Astrocyte of the spinal cord (primary cell): Measurements from ENCODE around the gene OR1J4.

Experiments used
- DNase-seq: peaks from one replicate; pipeline ENCODE4 v3.0.0; 2011; ENCODE audit warnings: low read depth, low spot score
- H3K4me3 ChIP-seq: 2 replicates; pipeline ENCODE4 v1.5.1; 2011; ENCODE audit warnings: low read depth, mild to moderate bottlenecking, low read length, moderate library complexity
- in situ Hi-C: cut with HindIII; loops from 2 replicates; pipeline ENCODE4 v1.10.0; 2017; ENCODE audit warnings: low sequenced_read_pairs
- TF ChIP-seq, protein P1 (sequence below): IDR thresholded peaks from 2 replicates; pipeline ENCODE4 v1.5.1; 2012; ENCODE audit warnings: low read depth, mild to moderate bottlenecking, low read length, inconsistent platforms

OR1J4 gene, protein sequence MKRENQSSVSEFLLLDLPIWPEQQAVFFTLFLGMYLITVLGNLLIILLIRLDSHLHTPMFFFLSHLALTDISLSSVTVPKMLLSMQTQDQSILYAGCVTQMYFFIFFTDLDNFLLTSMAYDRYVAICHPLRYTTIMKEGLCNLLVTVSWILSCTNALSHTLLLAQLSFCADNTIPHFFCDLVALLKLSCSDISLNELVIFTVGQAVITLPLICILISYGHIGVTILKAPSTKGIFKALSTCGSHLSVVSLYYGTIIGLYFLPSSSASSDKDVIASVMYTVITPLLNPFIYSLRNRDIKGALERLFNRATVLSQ

GRCh38 chr9:122518841-122519240 lies at the start of gene OR1J4:
TSS of gene OR1J4 (plus strand) at chr9:122519141. CDS start at chr9:122519141, 0 bp downstream.
- DNase-seq, result no peak
- TF ChIP-seq, protein P1, sequence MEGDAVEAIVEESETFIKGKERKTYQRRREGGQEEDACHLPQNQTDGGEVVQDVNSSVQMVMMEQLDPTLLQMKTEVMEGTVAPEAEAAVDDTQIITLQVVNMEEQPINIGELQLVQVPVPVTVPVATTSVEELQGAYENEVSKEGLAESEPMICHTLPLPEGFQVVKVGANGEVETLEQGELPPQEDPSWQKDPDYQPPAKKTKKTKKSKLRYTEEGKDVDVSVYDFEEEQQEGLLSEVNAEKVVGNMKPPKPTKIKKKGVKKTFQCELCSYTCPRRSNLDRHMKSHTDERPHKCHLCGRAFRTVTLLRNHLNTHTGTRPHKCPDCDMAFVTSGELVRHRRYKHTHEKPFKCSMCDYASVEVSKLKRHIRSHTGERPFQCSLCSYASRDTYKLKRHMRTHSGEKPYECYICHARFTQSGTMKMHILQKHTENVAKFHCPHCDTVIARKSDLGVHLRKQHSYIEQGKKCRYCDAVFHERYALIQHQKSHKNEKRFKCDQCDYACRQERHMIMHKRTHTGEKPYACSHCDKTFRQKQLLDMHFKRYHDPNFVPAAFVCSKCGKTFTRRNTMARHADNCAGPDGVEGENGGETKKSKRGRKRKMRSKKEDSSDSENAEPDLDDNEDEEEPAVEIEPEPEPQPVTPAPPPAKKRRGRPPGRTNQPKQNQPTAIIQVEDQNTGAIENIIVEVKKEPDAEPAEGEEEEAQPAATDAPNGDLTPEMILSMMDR, result no peak

GRCh38 chr9:122474561-122474960 lies 44.4 kb upstream of the OR1J4 start:
- no peak overlapping the region for H3K4me3 ChIP-seq
- TF ChIP-seq, protein P1, result no peak
- DNase-seq, result no peak
- in situ Hi-C loops, result no loop called here

More at GRCh38 chr9:122518841-122519240, at the start of gene OR1J4:
- no peak within 1 kb of the TSS for H3K4me3 ChIP-seq
- in situ Hi-C loops, result no loop called here

- in situ Hi-C loops, result no loop called here
- no peak for DNase-seq
- TF ChIP-seq, protein P1, result no peak
Observed at GRCh38 chr9:122475717-122476116, 43.2 kb upstream of the OR1J4 start.

DNA sequence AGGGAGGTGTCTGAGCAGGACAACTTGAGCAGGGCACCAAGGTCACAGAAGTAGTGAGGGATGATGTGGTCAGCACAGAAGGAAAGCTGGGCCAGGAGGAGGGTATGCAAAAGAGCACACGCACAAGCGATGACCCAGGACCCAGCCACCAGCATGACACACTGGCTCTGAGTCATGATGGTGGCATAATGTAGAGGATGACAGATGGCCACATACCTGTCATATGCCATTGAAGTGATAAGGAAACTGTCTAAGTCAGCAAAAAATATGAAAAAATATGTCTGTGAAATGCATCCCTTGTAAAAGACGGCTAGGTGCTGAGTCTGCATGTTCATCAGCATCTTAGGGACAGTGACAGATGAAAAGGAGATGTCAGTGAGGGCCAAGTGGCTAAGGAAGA lies 41.6 kb upstream of the OR1J4 start:
- no peak overlapping the region for H3K4me3 ChIP-seq
- DNase-seq, result no peak
- in situ Hi-C loops, result no loop called here
- TF ChIP-seq, protein P1, result no peak

More at GRCh38 chr9:122475717-122476116, 43.2 kb upstream of the OR1J4 start:
- H3K4me3 ChIP-seq, result no peak overlapping the region

DNA sequence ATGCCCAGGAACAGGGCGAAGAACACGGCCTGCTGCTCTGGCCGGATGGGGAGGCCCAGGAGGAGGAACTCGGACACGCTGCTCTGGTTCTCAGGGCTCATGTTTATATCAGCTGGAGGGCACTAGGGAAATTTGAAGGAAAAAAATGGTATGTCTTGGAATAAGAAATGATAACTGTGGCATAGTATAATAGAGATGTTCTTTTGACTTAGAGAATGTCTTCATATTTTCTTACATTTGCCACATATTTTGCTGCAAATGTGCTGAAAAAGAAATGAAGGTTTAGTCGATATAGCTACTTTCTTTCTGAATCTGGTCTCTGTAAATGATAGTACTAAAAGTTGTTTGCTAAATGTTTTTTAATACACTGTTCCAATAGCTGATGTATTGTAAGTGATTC lies 41.1 kb upstream of the OR1J4 start, which contains the start of gene OR1J1:
TSS of gene OR1J1 (minus strand) at position 101 of the 400 bp plus-strand sequence. CDS start at position 101, 0 bp downstream.
- in situ Hi-C loops, result no loop called here
- no peak within 1 kb of the TSS for H3K4me3 ChIP-seq
- TF ChIP-seq, protein P1, result no peak
- DNase-seq, result no peak

GRCh38 chr9:122479062-122479461 lies 39.9 kb upstream of the OR1J4 start:
- in situ Hi-C loops, result no loop called here
- H3K4me3 ChIP-seq, result no peak overlapping the region
- TF ChIP-seq, protein P1, result no peak
- no peak for DNase-seq
